Measurements from ENCODE around the gene CTAGE4.

DNA sequence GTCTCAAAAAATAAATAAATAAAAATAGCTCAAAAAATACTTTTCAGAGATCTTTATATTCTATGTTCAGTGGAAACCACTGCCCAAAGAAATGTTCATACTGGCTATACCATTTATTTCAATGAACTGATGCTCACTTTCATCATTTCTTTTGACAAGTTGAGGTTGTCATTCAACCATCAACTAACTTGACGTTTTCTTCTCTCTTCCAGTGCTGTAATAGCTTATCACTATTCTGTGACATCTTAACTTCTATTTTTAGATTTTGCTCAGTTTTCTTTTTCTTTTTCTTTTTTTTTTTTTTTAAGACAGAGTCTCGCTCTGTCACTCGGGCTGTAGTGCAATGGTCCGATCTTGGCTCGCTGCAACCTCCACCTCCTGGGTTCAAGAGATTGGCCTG is 8.7 kb upstream of the CTAGE4 start:
- TF ChIP-seq POLR2A (IDR thresholded peaks at IDR 0.05; ENCODE audit: low read length) (no peak), GATA1 (IDR thresholded peaks at IDR 0.05; ENCODE audit: low read depth, low read length) (no peak)

All from erythroblast (primary cell).